CD4-positive, alpha-beta T cell treated with Interleukin-21 for 1 hour (primary cell): ENCODE results near the gene VAV2.
"Not testable (repeated sequence)": the region's sequence is repeated elsewhere in the genome, so short reads cannot be mapped to it uniquely, and the experiment has no call there.

Source experiments
- DNase-seq: peaks from one replicate; pipeline ENCODE4 v3.0.0-alpha.2; 2020

Gene VAV2

GRCh38 chr9:133968966-133969617 lies 23.0 kb downstream of the VAV2 start:
- DNase-seq, result no peak

DNA sequence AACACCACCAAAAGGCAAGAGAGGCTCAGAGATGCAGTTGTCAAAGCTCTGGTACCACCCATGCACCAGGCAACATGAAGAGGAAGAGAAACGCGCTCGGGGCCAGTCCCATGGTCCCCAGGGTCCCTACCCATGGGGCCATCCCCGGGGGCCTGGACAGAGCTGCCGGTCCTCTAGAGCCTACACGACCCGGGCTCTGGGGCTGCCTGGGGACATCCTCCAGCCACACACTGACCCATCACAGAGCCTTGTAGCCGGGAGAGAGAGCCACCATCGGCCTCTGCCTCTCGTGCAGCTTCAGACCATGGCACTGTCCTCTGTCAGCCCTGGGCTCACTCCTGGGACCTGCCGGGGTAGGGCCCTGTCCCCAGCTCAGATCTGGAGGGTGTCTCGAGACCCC lies 23.7 kb downstream of the VAV2 start:
- DNase-seq, result no peak

DNA sequence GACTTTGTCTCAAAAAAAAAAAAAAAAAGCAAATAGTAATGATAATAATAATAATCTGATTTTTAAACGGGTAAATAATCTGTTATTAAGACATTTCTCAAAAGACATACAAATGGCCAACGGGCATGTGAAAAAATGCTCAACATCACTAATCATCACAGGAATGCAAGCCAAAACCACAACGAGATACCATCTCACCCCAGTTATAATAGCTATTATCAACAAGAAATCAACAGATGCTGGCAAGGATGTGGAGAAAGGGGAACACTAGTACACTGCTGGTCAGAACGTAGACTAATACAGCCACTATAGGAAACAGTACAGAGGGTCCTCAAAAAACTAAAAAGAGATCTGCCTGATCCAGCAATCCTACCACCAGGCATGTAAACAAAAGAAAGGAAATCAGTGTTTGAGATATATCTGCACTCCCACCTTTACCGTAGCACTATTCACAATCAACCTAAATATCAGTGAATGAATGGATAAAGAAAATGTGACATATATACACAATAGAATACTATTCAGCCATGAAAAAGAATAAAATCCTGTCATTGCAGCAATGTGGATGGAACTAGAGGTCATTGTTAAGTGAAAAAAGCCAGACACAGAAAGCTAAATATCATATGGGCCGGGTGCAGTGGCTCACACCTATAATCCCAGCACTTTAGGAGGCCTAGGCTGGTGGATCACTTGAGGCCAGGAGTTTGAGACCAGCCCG lies 24.9 kb downstream of the VAV2 start:
- no peak for DNase-seq

DNA sequence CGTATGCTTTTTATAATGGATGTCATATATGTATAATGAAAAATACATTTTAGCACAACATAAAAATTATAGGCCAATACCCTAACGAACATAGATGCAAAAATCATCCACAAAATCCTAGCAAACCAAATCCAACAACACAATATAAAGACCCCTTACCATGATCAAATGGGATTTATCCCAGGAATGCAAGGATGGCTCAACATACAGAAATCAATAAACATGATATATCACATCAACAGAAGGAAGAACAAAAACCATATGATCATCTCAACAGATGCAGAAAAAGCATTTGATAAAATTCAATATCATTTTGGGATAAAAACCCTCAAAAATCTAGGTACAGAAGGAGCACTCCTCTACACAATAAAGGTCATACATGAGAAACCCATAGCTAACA lies 27.7 kb downstream of the VAV2 start:
- no peak for DNase-seq

- DNase-seq, result no peak
Observed at GRCh38 chr9:133963166-133963565, 29.0 kb downstream of the VAV2 start.

GRCh38 chr9:133962341-133962740 lies 29.8 kb downstream of the VAV2 start:
- DNase-seq, result no peak

DNA sequence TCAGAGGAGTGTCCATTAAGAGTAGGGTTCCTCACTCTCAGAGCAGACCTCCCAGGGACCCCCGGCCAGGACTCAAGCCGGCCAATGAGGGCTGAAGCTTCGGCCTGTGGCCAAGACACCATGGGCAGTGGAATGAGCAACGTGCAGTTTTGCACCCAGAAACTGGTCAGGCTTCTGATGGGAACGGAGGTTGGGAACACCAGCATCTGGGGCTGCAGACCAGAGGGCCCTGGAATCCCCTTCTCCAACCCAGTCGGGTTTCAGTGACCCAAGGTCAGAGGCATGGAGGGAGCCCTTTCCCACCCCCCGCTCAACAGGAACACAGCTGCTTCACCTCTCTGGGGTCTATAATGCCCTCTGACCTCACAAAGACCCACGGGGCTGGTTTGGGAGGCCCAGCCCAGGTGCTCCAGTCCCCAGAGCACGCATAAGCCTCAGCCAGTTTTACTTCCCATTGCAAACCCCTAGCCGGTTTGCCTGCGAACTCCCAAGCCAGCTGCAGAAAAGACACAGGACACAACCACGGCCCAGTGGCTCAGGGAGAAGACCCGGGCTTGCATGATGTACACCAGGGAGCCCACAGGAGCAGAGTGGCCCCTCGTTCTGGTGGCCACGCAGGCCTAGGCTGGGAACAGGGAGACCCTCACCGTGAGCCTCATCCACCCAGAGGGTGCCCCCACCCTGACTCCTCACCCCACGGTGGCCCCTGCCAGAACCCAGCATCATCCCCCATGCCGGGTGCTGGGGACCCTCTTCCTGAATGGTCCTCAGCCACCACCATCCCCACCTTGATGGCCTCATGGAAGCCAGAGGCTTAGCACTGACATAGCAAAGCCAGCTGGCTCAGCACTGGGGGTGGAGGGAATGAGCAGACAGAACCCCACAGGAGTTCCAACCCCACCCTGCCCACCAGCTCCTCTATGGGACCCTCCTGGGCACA lies 30.6 kb downstream of the VAV2 start:
- no peak for DNase-seq

DNA sequence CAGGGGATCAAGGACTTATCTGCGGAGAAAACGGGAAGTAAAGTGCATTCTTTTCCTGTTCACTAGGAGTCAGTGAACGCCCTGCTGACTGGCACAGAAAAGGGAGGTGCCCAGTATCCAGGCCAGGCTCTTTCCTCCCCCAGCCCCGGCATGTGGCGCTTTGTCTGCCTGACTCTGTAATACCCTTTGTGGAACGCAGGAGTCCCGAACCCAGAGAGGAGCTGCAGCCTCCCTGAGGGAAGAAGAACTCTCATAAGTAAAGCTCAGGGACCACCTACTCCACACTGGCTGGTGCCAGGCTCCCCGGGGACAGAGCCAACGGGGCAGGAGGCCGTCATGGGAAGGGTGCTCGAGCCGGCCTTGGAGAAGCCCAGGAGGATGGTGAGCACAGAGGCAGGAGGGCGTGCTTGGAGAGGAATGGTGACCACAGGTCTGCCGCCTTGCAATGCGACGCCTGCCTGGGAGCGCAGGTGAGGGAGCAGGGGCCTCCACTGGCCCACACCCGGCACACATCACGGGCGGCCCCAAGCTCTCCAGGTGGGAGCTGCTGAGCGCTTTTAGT lies 31.5 kb downstream of the VAV2 start:
- DNase-seq, result no peak

- no peak for DNase-seq
Observed at GRCh38 chr9:133959966-133960567, 32.1 kb downstream of the VAV2 start.

DNA sequence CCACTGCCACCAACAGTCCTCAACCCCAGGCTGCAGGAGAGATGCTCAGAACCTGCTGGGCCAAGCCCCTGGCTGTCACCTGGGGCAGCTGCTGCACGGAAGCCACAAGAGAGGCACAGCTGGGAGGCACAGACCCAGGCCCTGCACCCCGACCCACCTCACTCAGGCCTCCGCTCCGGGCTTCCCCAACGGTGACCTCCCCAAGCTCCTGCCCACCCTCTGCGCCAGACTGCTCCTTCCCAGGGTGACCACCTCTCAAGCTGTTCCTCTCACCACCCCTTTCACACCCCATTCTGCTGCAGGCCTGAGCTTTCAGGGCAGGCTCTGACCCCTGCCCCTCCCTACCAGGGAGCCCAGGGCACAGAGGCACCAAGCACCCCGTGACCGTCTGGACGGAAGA lies 33.0 kb downstream of the VAV2 start:
- no peak for DNase-seq

DNA sequence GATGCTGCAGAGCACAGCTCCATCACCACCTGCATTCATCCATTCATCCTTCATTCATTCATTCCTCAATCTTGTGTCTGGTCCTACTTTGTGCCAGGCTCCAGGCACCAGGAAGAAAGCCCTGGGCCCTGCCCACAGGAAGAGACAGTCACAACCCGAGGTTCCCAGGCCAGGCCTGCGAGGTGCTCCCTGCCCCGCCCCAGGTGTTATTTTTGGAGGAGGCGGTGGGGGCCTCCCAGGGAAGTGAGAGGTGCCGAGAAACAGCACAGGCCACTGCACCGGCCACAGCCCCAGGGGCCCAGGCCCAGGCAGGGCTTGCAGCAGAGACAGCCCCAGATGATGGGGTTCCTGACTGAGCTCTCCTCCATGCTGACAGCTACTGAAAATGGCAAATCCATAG lies 33.4 kb downstream of the VAV2 start:
- DNase-seq, result no peak

DNA sequence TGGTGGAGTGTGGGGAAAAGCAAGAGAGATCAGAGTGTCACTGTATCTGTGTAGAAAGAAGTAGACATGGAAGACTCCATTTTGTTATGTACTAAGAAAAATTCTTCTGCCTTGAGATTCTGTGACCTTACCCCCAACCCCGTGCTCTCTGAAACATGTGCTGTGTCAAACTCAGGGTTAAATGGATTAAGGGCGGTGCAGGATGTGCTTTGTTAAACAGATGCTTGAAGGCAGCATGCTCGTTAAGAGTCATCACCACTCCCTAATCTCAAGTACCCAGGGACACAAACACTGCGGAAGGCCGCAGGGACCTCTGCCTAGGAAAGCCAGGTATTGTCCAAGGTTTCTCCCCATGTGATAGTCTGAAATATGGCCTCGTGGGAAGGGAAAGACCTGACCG lies 34.4 kb downstream of the VAV2 start:
- DNase-seq, result not testable (repeated sequence)

- DNase-seq, result no peak
Observed at GRCh38 chr9:133957328-133957727, 34.8 kb downstream of the VAV2 start.

GRCh38 chr9:133956520-133957076 lies 35.5 kb downstream of the VAV2 start:
- no peak for DNase-seq

DNA sequence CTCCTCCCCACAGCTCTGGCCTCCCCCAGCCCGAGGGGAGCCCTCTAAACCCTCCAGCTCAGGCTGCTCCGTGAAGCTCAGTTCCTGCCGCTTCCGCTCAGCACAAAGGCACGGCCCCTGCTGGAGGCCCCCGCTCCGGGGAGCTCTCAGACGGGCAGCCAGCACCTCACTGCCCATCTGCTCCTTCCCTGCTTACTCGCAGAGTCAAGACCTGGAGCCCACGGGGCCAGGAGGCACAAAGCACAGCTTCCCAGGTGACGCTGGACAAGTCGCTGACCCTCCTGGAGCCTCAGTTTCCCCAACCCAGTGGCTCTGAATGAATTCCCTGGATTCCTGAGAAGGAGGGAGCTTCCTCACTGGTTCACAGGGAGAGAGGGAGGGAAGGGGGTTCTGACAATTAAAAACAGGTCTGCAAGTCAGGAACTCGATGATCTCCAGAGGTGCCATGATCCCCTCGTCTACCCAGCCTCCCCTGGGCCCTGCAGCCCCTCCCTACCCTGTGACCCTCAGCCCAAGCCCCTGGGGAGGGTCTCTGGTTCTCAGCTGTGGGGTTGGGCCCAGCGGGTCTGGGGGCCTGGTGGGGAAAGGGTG lies 36.2 kb downstream of the VAV2 start:
- peak; percentile 17 for DNase-seq

DNA sequence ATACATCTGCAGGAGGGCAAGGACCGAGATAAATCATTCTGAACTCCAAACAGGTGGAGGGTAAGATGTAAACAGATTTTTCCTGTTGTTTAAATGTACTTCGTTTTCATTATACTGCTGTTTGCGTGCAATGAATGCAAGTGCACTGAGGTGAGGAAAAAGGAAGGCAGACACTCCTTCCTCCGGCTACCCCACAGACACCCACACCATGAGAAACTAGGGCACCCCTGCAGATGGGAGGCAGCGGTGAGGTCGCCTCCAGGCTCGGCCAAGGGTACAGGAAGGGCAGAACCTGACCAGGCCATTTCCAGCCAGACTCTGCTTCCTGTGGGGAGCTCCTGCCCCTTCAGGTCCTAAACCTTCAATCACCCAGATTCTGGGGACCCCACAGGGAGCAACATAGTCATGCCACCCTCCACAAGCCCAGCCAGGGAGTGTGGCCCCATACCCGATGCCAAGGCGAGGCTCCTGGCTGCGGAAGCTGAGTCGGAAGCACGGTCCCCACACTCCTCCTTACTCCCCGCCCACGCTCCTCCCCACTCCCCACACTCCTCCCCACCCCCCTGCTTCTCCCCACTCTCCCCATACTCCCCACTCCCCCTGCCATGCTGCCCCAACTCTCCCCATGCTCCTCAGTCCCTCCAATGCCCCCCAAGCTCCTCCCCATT lies 37.1 kb downstream of the VAV2 start:
- peak; percentile 13 for DNase-seq

GRCh38 chr9:133953976-133954709 lies 38.0 kb downstream of the VAV2 start:
- no peak for DNase-seq

- no peak for DNase-seq
Observed at GRCh38 chr9:133953621-133953975, 38.5 kb downstream of the VAV2 start.

DNA sequence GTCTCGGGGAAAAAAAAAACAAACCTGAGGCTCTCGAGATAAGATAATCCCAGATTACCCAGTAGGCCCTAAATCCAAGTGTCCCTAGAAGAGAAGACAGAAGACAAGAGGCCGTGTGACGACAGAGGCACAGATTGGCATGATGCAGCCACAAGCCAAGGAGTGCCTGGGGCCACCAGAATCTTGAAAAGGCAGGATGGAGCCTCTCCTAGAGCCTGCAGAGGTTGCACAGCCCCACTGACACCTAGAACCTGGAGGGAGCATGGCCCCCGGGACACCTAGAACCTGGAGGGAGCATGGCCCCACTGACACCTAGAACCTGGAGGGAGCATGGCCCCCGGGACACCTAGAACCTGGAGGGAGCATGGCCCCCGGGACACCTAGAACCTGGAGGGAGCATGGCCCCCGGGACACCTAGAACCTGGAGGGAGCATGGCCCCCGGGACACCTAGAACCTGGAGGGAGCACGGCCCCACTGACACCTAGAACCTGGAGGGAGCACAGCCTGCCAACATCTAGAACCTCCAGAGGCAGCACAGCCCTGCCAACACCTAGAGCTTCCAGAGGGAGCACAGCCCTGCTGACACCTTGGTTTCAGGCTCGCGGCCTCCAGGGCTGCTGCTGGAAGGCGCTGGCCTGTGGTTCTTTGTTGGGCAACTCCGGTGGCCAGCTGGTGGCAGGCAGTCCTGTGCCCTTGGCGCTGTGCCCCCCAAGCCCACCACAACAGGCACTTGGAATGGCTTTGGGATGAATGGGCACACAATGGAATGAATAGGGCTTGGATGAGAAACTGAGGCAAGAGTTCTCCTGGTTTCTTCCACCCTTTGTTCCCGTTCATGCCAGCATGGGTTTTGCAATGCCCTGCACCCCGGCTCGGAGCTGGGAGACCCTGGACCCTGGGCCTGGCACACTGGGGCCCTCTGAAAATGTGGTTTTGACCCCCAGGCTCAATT lies 39.2 kb downstream of the VAV2 start:
- DNase-seq, result no peak

DNA sequence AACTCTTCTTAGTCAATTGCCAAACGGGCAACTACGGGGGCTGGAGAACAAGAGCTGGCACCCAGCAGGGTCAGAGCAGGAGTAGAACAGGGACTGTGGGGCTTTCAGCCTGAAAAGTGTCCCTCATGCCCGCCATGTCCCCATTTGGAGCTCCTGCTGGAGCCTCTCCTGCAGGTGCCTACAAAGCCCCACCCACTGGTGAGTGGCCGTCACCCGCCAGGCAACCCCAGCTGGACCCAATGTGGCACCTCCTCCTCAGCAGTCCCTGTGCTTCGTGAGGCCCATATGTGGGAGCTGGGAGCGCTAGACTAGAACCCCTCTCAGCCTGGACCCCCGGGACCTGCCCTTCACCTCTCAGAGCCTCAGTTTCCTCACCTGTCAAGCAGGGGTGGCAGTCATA lies 40.9 kb downstream of the VAV2 start:
- DNase-seq, result no peak
